H7 (cell line): ENCODE data around the gene APOLD1. TPM values are rescaled to one million over a fixed set of nuclear protein-coding genes. Genes with fewer than 3 reads are reported as not detected.
"Not testable (repeated sequence)": the region's sequence is repeated elsewhere in the genome, so short reads cannot be mapped to it uniquely, and the experiment has no call there.

ENCODE experiments used
- DNase-seq: peaks from one replicate; pipeline ENCODE4 v3.0.0; 2012
- H3K27me3 ChIP-seq: 2 replicates; pipeline ENCODE4 v1.6.0; 2011; ENCODE audit warnings: mild to moderate bottlenecking, low read length; ENCODE audit not compliant: control insufficient read depth, insufficient read depth
- H3K36me3 ChIP-seq: replicated peaks from 2 replicates; pipeline ENCODE4 v1.5.1; 2011; ENCODE audit warnings: low read length; ENCODE audit not compliant: control insufficient read depth, insufficient read depth
- H3K4me3 ChIP-seq: 2 replicates; pipeline ENCODE4 v1.5.1; 2011; ENCODE audit warnings: low read depth, mild to moderate bottlenecking, control low read depth, low read length, moderate library complexity; ENCODE audit not compliant: insufficient read depth
- total RNA-seq: library from RNA; depleted of rRNA; stranded (reverse); fragments of >200 nt; shearing (Covaris generic); gene quantifications from 2 replicates; pipeline ENCODE4 v1.2.3, GENCODE V29; 2014

Gene APOLD1
- total RNA-seq, 1 experiment from 2014 or later: 0.62 TPM

- H3K27me3 ChIP-seq: no peaks in the 10 kb centered on the region
- H3K4me3 ChIP-seq: no peak overlapping the region
- no peak for DNase-seq
- H3K36me3 ChIP-seq: peaks cover 2% of the 10 kb centered on the region; the same call in 1 of the 2 replicates
Observed at GRCh38 chr12:12810553-12811021, 25.1 kb downstream of the APOLD1 start.

GRCh38 chr12:12811343-12811742 is 25.9 kb downstream of the APOLD1 start:
- H3K4me3 ChIP-seq: no peak overlapping the region
- H3K27me3 ChIP-seq: no peaks in the 10 kb centered on the region
- DNase-seq: no peak
- peaks cover 4% of the 10 kb centered on the region; the same call in 1 of the 2 replicates for H3K36me3 ChIP-seq

- no peak overlapping the region for H3K4me3 ChIP-seq
- peaks cover 4% of the 10 kb centered on the region; the same call in 1 of the 2 replicates for H3K36me3 ChIP-seq
- no peak for DNase-seq
- H3K27me3 ChIP-seq: no peaks in the 10 kb centered on the region
Observed at GRCh38 chr12:12812174-12812573, 26.7 kb downstream of the APOLD1 start.

GRCh38 chr12:12812618-12813119 is 27.2 kb downstream of the APOLD1 start:
- Histone ChIP-seq H3K27me3 (no peaks in the 10 kb centered on the region), H3K4me3 (no peak overlapping the region), H3K36me3 (peaks cover 4% of the 10 kb centered on the region; the same call in 1 of the 2 replicates)

GRCh38 chr12:12813120-12814101 is 28.0 kb downstream of the APOLD1 start, which contains the start of gene DDX47:
DDX47 (plus strand) TSS chr12:12813346; CDS start chr12:12813368, 22 bp downstream.
- Histone ChIP-seq H3K4me3 (peak within 1 kb of the TSS; percentile 52), H3K36me3 (peaks cover 4% of the 10 kb centered on the region; the same call in 1 of the 2 replicates), H3K27me3 (no peaks in the 10 kb centered on the region)
- DNase-seq: peak; percentile 94

More at GRCh38 chr12:12812618-12813119, 27.2 kb downstream of the APOLD1 start:
- no peak for DNase-seq

- no peak for DNase-seq
- no peaks in the 10 kb centered on the region for H3K27me3 ChIP-seq
- H3K4me3 ChIP-seq: no peak overlapping the region
- H3K36me3 ChIP-seq: peaks cover 6% of the 10 kb centered on the region
Observed at GRCh38 chr12:12817616-12818015, 32.2 kb downstream of the APOLD1 start.

- H3K36me3 ChIP-seq: peaks cover 14% of the 10 kb centered on the region
- no peak overlapping the region for H3K4me3 ChIP-seq
- no peaks in the 10 kb centered on the region for H3K27me3 ChIP-seq
- no peak for DNase-seq
Observed at GRCh38 chr12:12818701-12819100, 33.2 kb downstream of the APOLD1 start.

GRCh38 chr12:12819221-12819620 is 33.8 kb downstream of the APOLD1 start:
- H3K27me3 ChIP-seq: no peaks in the 10 kb centered on the region
- peaks cover 17% of the 10 kb centered on the region for H3K36me3 ChIP-seq
- DNase-seq: no peak
- H3K4me3 ChIP-seq: no peak overlapping the region

GRCh38 chr12:12819752-12820311 is 34.4 kb downstream of the APOLD1 start:
- DNase-seq: no peak
- Histone ChIP-seq H3K4me3 (no peak overlapping the region), H3K27me3 (no peaks in the 10 kb centered on the region), H3K36me3 (peaks cover 19% of the 10 kb centered on the region)

- peaks cover 20% of the 10 kb centered on the region for H3K36me3 ChIP-seq
- DNase-seq, H3K4me3 ChIP-seq, H3K27me3 ChIP-seq: not testable (repeated sequence)
Observed at GRCh38 chr12:12820376-12820775, 34.9 kb downstream of the APOLD1 start.

- Histone ChIP-seq H3K36me3 (peaks cover 26% of the 10 kb centered on the region), H3K4me3 (no peak overlapping the region), H3K27me3 (no peaks in the 10 kb centered on the region)
- DNase-seq: no peak
Observed at GRCh38 chr12:12821975-12822374, 36.5 kb downstream of the APOLD1 start.

- Histone ChIP-seq H3K36me3 (peaks cover 33% of the 10 kb centered on the region), H3K4me3 (no peak overlapping the region), H3K27me3 (no peaks in the 10 kb centered on the region)
- no peak for DNase-seq
Observed at GRCh38 chr12:12822886-12823285, 37.4 kb downstream of the APOLD1 start.

GRCh38 chr12:12823300-12823699 is 37.8 kb downstream of the APOLD1 start:
- Histone ChIP-seq H3K4me3 (no peak overlapping the region), H3K27me3 (no peaks in the 10 kb centered on the region), H3K36me3 (peaks cover 34% of the 10 kb centered on the region)
- DNase-seq: no peak

GRCh38 chr12:12823811-12824210 is 38.4 kb downstream of the APOLD1 start:
- Histone ChIP-seq H3K27me3 (no peaks in the 10 kb centered on the region), H3K4me3 (no peak overlapping the region), H3K36me3 (peaks cover 37% of the 10 kb centered on the region)
- no peak for DNase-seq
